Ishikawa (cell line): Measurements from ENCODE around the gene SLC1A4.

Experiments used
- CEBPB ChIP-seq: IDR thresholded peaks from 2 replicates; pipeline ENCODE4 v1.6.1; 2012
- CREB1 ChIP-seq: IDR thresholded peaks from 2 replicates; pipeline ENCODE4 v1.6.1; 2012; ENCODE audit warnings: low read depth
- EGR1 ChIP-seq: IDR thresholded peaks from 2 replicates; pipeline ENCODE4 v1.6.1; 2012
- EP300 ChIP-seq: IDR thresholded peaks from 2 replicates; pipeline ENCODE4 v1.6.1; 2012; ENCODE audit warnings: borderline replicate concordance
- FOXM1 ChIP-seq: IDR thresholded peaks from 2 replicates; pipeline ENCODE4 v1.6.1; 2012; ENCODE audit warnings: low read depth, borderline replicate concordance
- NFIC ChIP-seq: IDR thresholded peaks from 2 replicates; pipeline ENCODE4 v1.6.1; 2012
- RAD21 ChIP-seq: IDR thresholded peaks from 2 replicates; pipeline ENCODE4 v1.6.1; 2012; ENCODE audit warnings: low read depth
- TAF1 ChIP-seq: IDR thresholded peaks from 2 replicates; pipeline ENCODE4 v1.6.1; 2012; ENCODE audit warnings: low read depth, mild to moderate bottlenecking
- TCF12 ChIP-seq: IDR thresholded peaks from 2 replicates; pipeline ENCODE4 v1.6.1; 2012; ENCODE audit warnings: low read depth
- TEAD4 ChIP-seq: IDR thresholded peaks from 2 replicates; pipeline ENCODE4 v1.6.1; 2012
- YY1 ChIP-seq: IDR thresholded peaks from 2 replicates; pipeline ENCODE4 v1.6.1; 2012; ENCODE audit warnings: low read depth
- ZBTB7A ChIP-seq: IDR thresholded peaks from 2 replicates; pipeline ENCODE4 v1.6.1; 2012; ENCODE audit warnings: low read depth
- TF ChIP-seq, protein P1 (sequence below): IDR thresholded peaks from 2 replicates; pipeline ENCODE4 v1.6.1; 2012
- TF ChIP-seq, protein P2 (sequence below): IDR thresholded peaks from 2 replicates; pipeline ENCODE4 v1.6.1; 2012
- TF ChIP-seq, protein P3 (sequence below): IDR thresholded peaks from 2 replicates; pipeline ENCODE4 v1.6.1; 2012; ENCODE audit warnings: low read depth, mild to moderate bottlenecking

SLC1A4 gene

DNA sequence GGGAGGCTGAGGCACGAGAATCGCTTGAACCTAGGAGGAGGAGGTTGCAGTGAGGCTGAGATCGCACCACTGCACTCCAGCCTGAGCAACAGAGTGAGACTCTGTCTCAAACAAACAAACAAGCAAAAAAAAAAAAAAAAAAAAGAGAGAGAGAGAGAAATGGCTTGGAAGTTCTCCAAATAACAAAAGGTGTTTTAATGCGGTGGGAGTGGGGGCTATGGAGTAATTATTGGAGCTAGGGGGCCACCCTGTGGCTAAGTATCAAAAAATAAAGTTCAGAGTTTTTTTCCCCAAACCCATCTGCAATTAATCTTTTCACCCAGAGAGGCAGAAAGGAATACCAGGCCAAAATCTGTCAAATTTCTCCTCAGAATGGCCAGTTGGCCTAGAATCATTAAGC lies 44.0 kb downstream of the SLC1A4 start:
- no peak for TF ChIP-seq ZBTB7A
- no peak for TF ChIP-seq EGR1
- TF ChIP-seq RAD21 = peak; percentile 39

DNA sequence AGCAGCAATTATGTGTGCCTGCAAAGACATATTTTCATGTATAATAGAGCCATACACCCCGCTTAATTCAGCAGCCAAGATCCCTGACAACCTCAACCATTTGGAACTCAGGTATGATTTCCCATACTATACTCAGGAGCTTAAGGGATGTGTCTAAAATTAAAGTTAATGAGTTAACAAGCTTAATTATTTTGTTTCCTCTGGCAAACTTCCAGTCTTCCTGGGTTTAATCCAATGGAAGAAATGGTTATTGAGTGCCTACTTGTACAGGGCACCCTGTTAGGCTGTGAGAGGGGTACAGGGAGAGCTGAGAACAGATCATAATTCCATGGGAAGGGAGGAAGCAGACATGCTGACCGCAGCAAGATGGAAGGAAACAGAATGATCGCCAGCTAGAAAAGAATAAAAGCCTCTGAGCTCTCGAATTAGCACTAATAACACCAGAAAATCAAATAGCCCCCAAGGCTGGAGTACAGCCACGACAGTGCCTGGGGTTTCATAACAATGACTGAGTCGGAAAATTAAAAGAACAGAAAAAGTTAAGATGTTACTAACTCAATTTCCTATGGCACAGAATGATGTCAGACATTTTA lies 46.2 kb downstream of the SLC1A4 start:
- TF ChIP-seq, protein P1, sequence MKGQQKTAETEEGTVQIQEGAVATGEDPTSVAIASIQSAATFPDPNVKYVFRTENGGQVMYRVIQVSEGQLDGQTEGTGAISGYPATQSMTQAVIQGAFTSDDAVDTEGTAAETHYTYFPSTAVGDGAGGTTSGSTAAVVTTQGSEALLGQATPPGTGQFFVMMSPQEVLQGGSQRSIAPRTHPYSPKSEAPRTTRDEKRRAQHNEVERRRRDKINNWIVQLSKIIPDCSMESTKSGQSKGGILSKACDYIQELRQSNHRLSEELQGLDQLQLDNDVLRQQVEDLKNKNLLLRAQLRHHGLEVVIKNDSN = no peak
- no peak for TF ChIP-seq TEAD4
- no peak for TF ChIP-seq TAF1
- no peak for TF ChIP-seq CREB1
- no peak for TF ChIP-seq YY1
- TF ChIP-seq FOXM1 = no peak
- TF ChIP-seq ZBTB7A = no peak
- no peak for TF ChIP-seq RAD21
- no peak for TF ChIP-seq TCF12
- TF ChIP-seq CEBPB = no peak
- TF ChIP-seq, protein P2, sequence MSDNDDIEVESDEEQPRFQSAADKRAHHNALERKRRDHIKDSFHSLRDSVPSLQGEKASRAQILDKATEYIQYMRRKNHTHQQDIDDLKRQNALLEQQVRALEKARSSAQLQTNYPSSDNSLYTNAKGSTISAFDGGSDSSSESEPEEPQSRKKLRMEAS = no peak
- no peak for TF ChIP-seq EGR1
- no peak for TF ChIP-seq NFIC
- no peak for TF ChIP-seq EP300
- TF ChIP-seq, protein P3, sequence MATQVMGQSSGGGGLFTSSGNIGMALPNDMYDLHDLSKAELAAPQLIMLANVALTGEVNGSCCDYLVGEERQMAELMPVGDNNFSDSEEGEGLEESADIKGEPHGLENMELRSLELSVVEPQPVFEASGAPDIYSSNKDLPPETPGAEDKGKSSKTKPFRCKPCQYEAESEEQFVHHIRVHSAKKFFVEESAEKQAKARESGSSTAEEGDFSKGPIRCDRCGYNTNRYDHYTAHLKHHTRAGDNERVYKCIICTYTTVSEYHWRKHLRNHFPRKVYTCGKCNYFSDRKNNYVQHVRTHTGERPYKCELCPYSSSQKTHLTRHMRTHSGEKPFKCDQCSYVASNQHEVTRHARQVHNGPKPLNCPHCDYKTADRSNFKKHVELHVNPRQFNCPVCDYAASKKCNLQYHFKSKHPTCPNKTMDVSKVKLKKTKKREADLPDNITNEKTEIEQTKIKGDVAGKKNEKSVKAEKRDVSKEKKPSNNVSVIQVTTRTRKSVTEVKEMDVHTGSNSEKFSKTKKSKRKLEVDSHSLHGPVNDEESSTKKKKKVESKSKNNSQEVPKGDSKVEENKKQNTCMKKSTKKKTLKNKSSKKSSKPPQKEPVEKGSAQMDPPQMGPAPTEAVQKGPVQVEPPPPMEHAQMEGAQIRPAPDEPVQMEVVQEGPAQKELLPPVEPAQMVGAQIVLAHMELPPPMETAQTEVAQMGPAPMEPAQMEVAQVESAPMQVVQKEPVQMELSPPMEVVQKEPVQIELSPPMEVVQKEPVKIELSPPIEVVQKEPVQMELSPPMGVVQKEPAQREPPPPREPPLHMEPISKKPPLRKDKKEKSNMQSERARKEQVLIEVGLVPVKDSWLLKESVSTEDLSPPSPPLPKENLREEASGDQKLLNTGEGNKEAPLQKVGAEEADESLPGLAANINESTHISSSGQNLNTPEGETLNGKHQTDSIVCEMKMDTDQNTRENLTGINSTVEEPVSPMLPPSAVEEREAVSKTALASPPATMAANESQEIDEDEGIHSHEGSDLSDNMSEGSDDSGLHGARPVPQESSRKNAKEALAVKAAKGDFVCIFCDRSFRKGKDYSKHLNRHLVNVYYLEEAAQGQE = no peak

- no peak for TF ChIP-seq TAF1
- no peak for TF ChIP-seq FOXM1
- TF ChIP-seq TEAD4 = no peak
- no peak for TF ChIP-seq CREB1
- TF ChIP-seq CEBPB = no peak
- TF ChIP-seq, protein P1 = no peak
- TF ChIP-seq TCF12 = no peak
- no peak for TF ChIP-seq ZBTB7A
- TF ChIP-seq NFIC = no peak
- TF ChIP-seq, protein P2 = no peak
- no peak for TF ChIP-seq EP300
- TF ChIP-seq EGR1 = no peak
- no peak for TF ChIP-seq YY1
Observed at GRCh38 chr2:65037178-65037577, 48.0 kb downstream of the SLC1A4 start.

- TF ChIP-seq, protein P3 = no peak
- TF ChIP-seq, protein P2 = no peak
- no peak for TF ChIP-seq FOXM1
- TF ChIP-seq EP300 = no peak
- TF ChIP-seq, protein P1 = no peak
- TF ChIP-seq RAD21 = no peak
- no peak for TF ChIP-seq TEAD4
- no peak for TF ChIP-seq CREB1
- TF ChIP-seq TAF1 = no peak
- TF ChIP-seq NFIC = no peak
- TF ChIP-seq YY1 = no peak
- no peak for TF ChIP-seq EGR1
- TF ChIP-seq TCF12 = no peak
- TF ChIP-seq CEBPB = no peak
- TF ChIP-seq ZBTB7A = no peak
Observed at GRCh38 chr2:65039640-65040039, 50.4 kb downstream of the SLC1A4 start.

GRCh38 chr2:65040400-65041261 lies 51.4 kb downstream of the SLC1A4 start:
- TF ChIP-seq TAF1 (no peak), RAD21 (peak; percentile 94), EGR1 (peak; percentile 97), EP300 (no peak), TCF12 (no peak)
